ENCODE data around the gene RAB4B.
"Not testable (repeated sequence)": the region's sequence is repeated elsewhere in the genome, so short reads cannot be mapped to it uniquely, and the experiment has no call there.

DNA sequence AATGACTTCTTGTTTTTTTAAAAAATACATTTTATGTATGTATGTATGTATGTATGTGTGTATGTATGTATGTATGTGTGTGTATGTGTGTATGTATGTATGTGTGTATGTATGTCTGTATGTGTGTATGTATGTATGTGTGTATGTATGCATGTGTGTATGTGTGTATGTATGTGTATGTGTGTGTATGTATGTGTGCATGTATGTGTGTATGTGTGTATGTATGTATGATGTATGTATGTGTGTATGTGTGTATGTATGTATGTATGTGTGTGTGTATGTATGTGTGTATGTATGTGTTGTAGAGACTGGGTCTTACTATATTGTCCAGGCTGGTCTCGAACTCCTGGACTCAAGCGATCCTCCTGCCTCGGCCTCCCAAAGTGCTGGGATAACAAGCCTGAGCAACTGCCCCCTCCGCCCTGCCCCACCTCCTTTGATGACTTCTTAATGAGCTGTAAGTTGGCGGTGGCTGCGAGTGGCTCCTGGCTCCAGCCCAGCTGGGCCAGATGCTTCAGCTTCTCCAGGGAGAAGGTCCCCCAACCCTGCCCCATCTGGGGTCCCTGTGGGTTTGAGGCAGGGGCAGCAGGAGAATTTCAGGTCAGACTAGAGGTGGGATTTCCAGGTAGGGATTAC, 47.5 kb downstream of the RAB4B start:
- not testable (repeated sequence) for TF ChIP-seq SUZ12 (IDR thresholded peaks at IDR 0.05; ENCODE audit: extremely low read depth, insufficient read depth, insufficient read length); YY1 (IDR thresholded peaks at IDR 0.05; ENCODE audit: insufficient read depth, insufficient read length)
